ENCODE results near the gene MB21D2. TPM values are rescaled to one million over a fixed set of nuclear protein-coding genes. Genes with fewer than 3 reads are reported as not detected.
"Not testable (repeated sequence)": the region's sequence is repeated elsewhere in the genome, so short reads cannot be mapped to it uniquely, and the experiment has no call there.

The MB21D2 gene
- total RNA-seq, 3 donors from 2014 or later, result 1.9 to 4.0 (median 2.7) TPM

GRCh38 chr3:192858849-192859585 lies 58.6 kb downstream of the MB21D2 start:
- intact Hi-C loops (cut with DNase I, micrococcal nuclease), result no loop called here

GRCh38 chr3:192857260-192857661 lies 60.4 kb downstream of the MB21D2 start:
- intact Hi-C loops (cut with DNase I, micrococcal nuclease), result no loop called here
- Histone ChIP-seq H3K4me1 (ENCODE audit: low read depth) (peaks cover 2% of the 10 kb centered on the region), H3K9me3 (peaks cover 6% of the 10 kb centered on the region), H3K36me3 (ENCODE audit: low read depth) (no peaks in the 10 kb centered on the region), H3K4me3 (no peak overlapping the region)
- TF ChIP-seq CTCF (IDR thresholded peaks at IDR 0.05), result no peak
- DNase-seq (no peak), ATAC-seq (no peak)

More at GRCh38 chr3:192858849-192859585, 58.6 kb downstream of the MB21D2 start:
- TF ChIP-seq CTCF (IDR thresholded peaks at IDR 0.05), result no peak
- no peak for DNase-seq
- H3K4me3 ChIP-seq, result no peak overlapping the region
- H3K9me3 ChIP-seq, result peaks cover 6% of the 10 kb centered on the region
- no peaks in the 10 kb centered on the region for H3K36me3 ChIP-seq (ENCODE audit: low read depth)
- H3K4me1 ChIP-seq (ENCODE audit: low read depth), result no peaks in the 10 kb centered on the region
- ATAC-seq, result no peak

GRCh38 chr3:192855434-192855833 lies 62.2 kb downstream of the MB21D2 start:
- Histone ChIP-seq H3K4me1 (ENCODE audit: low read depth) (peaks cover 13% of the 10 kb centered on the region), H3K36me3 (ENCODE audit: low read depth) (no peaks in the 10 kb centered on the region), H3K4me3 (no peak overlapping the region), H3K9me3 (peaks cover 6% of the 10 kb centered on the region)
- ATAC-seq, result no peak
- intact Hi-C loops (cut with DNase I, micrococcal nuclease), result no loop called here
- no peak for TF ChIP-seq CTCF (IDR thresholded peaks at IDR 0.05)
- no peak for DNase-seq

- peak; percentile 72 for ATAC-seq
- Histone ChIP-seq H3K36me3 (ENCODE audit: low read depth) (no peaks in the 10 kb centered on the region), H3K9me3 (peaks cover 6% of the 10 kb centered on the region), H3K4me1 (ENCODE audit: low read depth) (peaks cover 13% of the 10 kb centered on the region), H3K4me3 (no peak overlapping the region)
- intact Hi-C loops (cut with DNase I, micrococcal nuclease), result no loop called here
- no peak for TF ChIP-seq CTCF (IDR thresholded peaks at IDR 0.05)
- DNase-seq, result peak in 2 of 3 donors; percentile 73 to 74
Measured at GRCh38 chr3:192851821-192852372, 65.8 kb downstream of the MB21D2 start.

- Histone ChIP-seq H3K4me1 (ENCODE audit: low read depth) (peaks cover 13% of the 10 kb centered on the region), H3K4me3 (no peak overlapping the region)
- ATAC-seq, result peak; percentile 91
Measured at GRCh38 chr3:192850451-192850981, 67.1 kb downstream of the MB21D2 start.

GRCh38 chr3:192849821-192850220 lies 67.8 kb downstream of the MB21D2 start:
- H3K9me3 ChIP-seq; intact Hi-C loops (cut with DNase I, micrococcal nuclease); ATAC-seq; H3K4me3 ChIP-seq; H3K36me3 ChIP-seq (ENCODE audit: low read depth): not testable (repeated sequence)
- DNase-seq, result peak in 1 of 3 donors; percentile 31
- peaks cover 13% of the 10 kb centered on the region for H3K4me1 ChIP-seq (ENCODE audit: low read depth)

More at GRCh38 chr3:192850451-192850981, 67.1 kb downstream of the MB21D2 start:
- peak; percentile 63 to 75 (median 71) for DNase-seq
- intact Hi-C loops (cut with DNase I, micrococcal nuclease), result no loop called here
- peaks cover 6% of the 10 kb centered on the region for H3K9me3 ChIP-seq
- no peaks in the 10 kb centered on the region for H3K36me3 ChIP-seq (ENCODE audit: low read depth)
- no peak for TF ChIP-seq CTCF (IDR thresholded peaks at IDR 0.05)

All from mucosa of descending colon (tissue), 3 donors.